ENCODE results near the gene GKN1. TPM values are rescaled to one million over a fixed set of nuclear protein-coding genes. Genes with fewer than 3 reads are reported as not detected.

Gene GKN1
- total and polyA plus RNA-seq, 2 experiments from 2014 or later: not detected

GRCh38 chr2:68937346-68938055 lies 36.9 kb upstream of the GKN1 start:
- Histone ChIP-seq H3K9me3 (ENCODE audit: low read depth) (no peaks in the 10 kb centered on the region), H3K27me3 (peaks cover 8% of the 10 kb centered on the region), H3K27ac (no peak overlapping the region), H3K4me3 (no peak overlapping the region), H3K36me3 (no peaks in the 10 kb centered on the region), H3K4me1 (ENCODE audit: low read depth) (no peaks in the 10 kb centered on the region)
- no peak for DNase-seq (ENCODE audit: low read depth in 1 of 2, low spot score in 1 of 2)
- no peak for TF ChIP-seq CTCF (IDR thresholded peaks at IDR 0.05; ENCODE audit: low read depth, low read length)

GRCh38 chr2:68938938-68939337 lies 35.5 kb upstream of the GKN1 start:
- Histone ChIP-seq H3K4me3 (no peak overlapping the region), H3K27ac (no peak overlapping the region), H3K4me1 (ENCODE audit: low read depth) (no peaks in the 10 kb centered on the region), H3K9me3 (ENCODE audit: low read depth) (no peaks in the 10 kb centered on the region), H3K27me3 (peaks cover 8% of the 10 kb centered on the region), H3K36me3 (no peaks in the 10 kb centered on the region)
- no peak for TF ChIP-seq CTCF (IDR thresholded peaks at IDR 0.05; ENCODE audit: low read depth, low read length)
- no peak for DNase-seq (ENCODE audit: low read depth in 1 of 2, low spot score in 1 of 2)

DNA sequence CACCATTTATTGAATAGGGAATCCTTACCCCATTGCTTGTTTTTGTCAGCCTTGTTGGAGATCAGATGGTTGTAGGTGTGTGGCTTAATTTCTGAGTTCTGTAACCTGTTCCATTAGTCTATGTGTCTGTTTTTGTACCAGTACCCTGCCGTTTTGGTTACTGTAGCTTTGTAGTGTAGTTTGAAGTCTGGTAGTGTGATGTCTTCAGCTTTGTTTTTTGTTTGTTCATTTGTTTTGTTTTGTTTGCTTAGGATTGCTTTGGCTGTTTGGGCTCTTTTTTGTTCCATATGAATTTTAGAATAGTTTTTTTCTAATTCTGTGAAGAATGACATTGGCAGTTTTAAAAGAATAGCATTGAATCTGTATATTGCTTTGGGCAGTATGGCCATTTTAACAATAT lies 34.5 kb upstream of the GKN1 start:
- H3K4me3 ChIP-seq: no peak overlapping the region
- H3K4me1 ChIP-seq (ENCODE audit: low read depth): no peaks in the 10 kb centered on the region
- no peaks in the 10 kb centered on the region for H3K9me3 ChIP-seq (ENCODE audit: low read depth)
- DNase-seq (ENCODE audit: low read depth in 1 of 2, low spot score in 1 of 2): no peak
- no peaks in the 10 kb centered on the region for H3K36me3 ChIP-seq
- H3K27ac ChIP-seq: no peak overlapping the region
- peaks cover 8% of the 10 kb centered on the region for H3K27me3 ChIP-seq
- TF ChIP-seq CTCF (IDR thresholded peaks at IDR 0.05; ENCODE audit: low read depth, low read length): no peak

- no peak for DNase-seq (ENCODE audit: low read depth in 1 of 2, low spot score in 1 of 2)
- Histone ChIP-seq H3K27ac (no peak overlapping the region), H3K36me3 (no peaks in the 10 kb centered on the region)
These were observed 34.1 kb upstream of the GKN1 start for GRCh38 chr2:68940369-68940768.

DNA sequence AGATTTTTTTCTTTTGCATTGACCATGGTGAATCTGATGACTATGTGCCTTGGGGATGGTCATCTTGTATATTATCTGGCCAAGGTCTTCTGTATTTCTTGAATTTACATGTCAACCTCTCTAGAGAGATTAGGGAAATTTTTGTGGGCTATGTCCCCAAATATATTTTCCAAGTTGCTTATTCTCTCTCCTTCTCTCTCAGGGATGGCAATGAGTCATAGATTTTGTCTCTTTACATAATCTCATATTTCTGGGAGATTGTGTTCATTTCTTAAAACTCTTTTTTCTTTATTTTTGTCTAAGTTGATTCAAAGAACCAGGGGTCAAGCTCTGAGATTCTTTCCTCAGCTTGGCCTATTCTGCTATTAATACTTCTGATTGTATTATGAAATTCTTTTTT lies 31.6 kb upstream of the GKN1 start:
- Histone ChIP-seq H3K27ac (no peak overlapping the region), H3K27me3 (no peaks in the 10 kb centered on the region), H3K9me3 (ENCODE audit: low read depth) (no peaks in the 10 kb centered on the region), H3K4me3 (no peak overlapping the region), H3K36me3 (no peaks in the 10 kb centered on the region), H3K4me1 (ENCODE audit: low read depth) (no peaks in the 10 kb centered on the region)
- TF ChIP-seq CTCF (IDR thresholded peaks at IDR 0.05; ENCODE audit: low read depth, low read length): no peak
- no peak for DNase-seq (ENCODE audit: low read depth in 1 of 2, low spot score in 1 of 2)

More at GRCh38 chr2:68940369-68940768, 34.1 kb upstream of the GKN1 start:
- no peak for TF ChIP-seq CTCF (IDR thresholded peaks at IDR 0.05; ENCODE audit: low read depth, low read length)
- Histone ChIP-seq H3K9me3 (ENCODE audit: low read depth) (no peaks in the 10 kb centered on the region), H3K4me1 (ENCODE audit: low read depth) (no peaks in the 10 kb centered on the region), H3K27me3 (peaks cover 8% of the 10 kb centered on the region), H3K4me3 (no peak overlapping the region)
